ENCODE measurements around the gene ZNF800. TPM values are rescaled to one million over a fixed set of nuclear protein-coding genes. Genes with fewer than 3 reads are reported as not detected.

The ZNF800 gene
- polyA plus RNA-seq, 1 donor from 2014 or later, result 4.2 TPM

GRCh38 chr7:127365164-127365956 is 27.1 kb downstream of the ZNF800 start:
- Histone ChIP-seq H3K9me2 (ENCODE audit: insufficient read depth, low read length) (no peaks in the 10 kb centered on the region), H3F3A (ENCODE audit: insufficient read depth, low read length, poor library complexity, severe bottlenecking) (no peaks in the 10 kb centered on the region), H2AFZ (ENCODE audit: low read depth, low read length) (no peak overlapping the region), H3K9me3 (ENCODE audit: low read length) (no peaks in the 10 kb centered on the region), H3K27ac (ENCODE audit: low read length) (no peak overlapping the region), H3K27me3 (ENCODE audit: insufficient read depth, low read depth, low read length) (no peaks in the 10 kb centered on the region), H3K9ac (ENCODE audit: low read length) (no peak overlapping the region), H3K79me2 (replicated peaks; ENCODE audit: insufficient read depth, low read length) (no peaks in the 10 kb centered on the region), H3K4me3 (ENCODE audit: low read length) (no peak overlapping the region), H3K36me3 (ENCODE audit: insufficient read depth, low read length) (no peaks in the 10 kb centered on the region), H4K20me1 (ENCODE audit: insufficient read depth) (no peaks in the 10 kb centered on the region), H3K4me2 (ENCODE audit: low read length) (no peak overlapping the region)
- TF ChIP-seq RAD21 (conservative IDR thresholded peaks at IDR 0.05) (no peak), REST (IDR thresholded peaks at IDR 0.05; ENCODE audit: borderline replicate concordance) (no peak), POLR2AphosphoS5 (IDR thresholded peaks at IDR 0.05) (no peak), EP300 (conservative IDR thresholded peaks at IDR 0.05; ENCODE audit: poor library complexity, severe bottlenecking) (no peak), EZH2 (IDR thresholded peaks at IDR 0.05; ENCODE audit: borderline replicate concordance, insufficient read depth, low read length, poor library complexity, severe bottlenecking) (no peak)

GRCh38 chr7:127362364-127363027 is 30.0 kb downstream of the ZNF800 start:
- no peak for TF ChIP-seq SMC3 (conservative IDR thresholded peaks at IDR 0.05; ENCODE audit: poor library complexity)
- Histone ChIP-seq H3K4me2 (ENCODE audit: low read length) (no peak overlapping the region), H2AFZ (ENCODE audit: low read depth, low read length) (no peak overlapping the region), H3K36me3 (ENCODE audit: insufficient read depth, low read length) (no peaks in the 10 kb centered on the region), H3K79me2 (replicated peaks; ENCODE audit: insufficient read depth, low read length) (no peaks in the 10 kb centered on the region), H3K9me2 (ENCODE audit: insufficient read depth, low read length) (no peaks in the 10 kb centered on the region), H3F3A (ENCODE audit: insufficient read depth, low read length, poor library complexity, severe bottlenecking) (no peaks in the 10 kb centered on the region), H3K9me3 (ENCODE audit: low read length) (no peaks in the 10 kb centered on the region), H3K9ac (ENCODE audit: low read length) (no peak overlapping the region), H4K20me1 (ENCODE audit: insufficient read depth) (no peaks in the 10 kb centered on the region), H3K4me3 (ENCODE audit: low read length) (no peak overlapping the region), H3K27me3 (ENCODE audit: insufficient read depth, low read depth, low read length) (no peaks in the 10 kb centered on the region), H3K27ac (ENCODE audit: low read length) (no peak overlapping the region)

GRCh38 chr7:127361736-127362135 is 30.8 kb downstream of the ZNF800 start:
- Histone ChIP-seq H3K4me3 (ENCODE audit: low read length) (no peak overlapping the region), H3K4me2 (ENCODE audit: low read length) (no peak overlapping the region), H3K36me3 (ENCODE audit: insufficient read depth, low read length) (no peaks in the 10 kb centered on the region), H3K79me2 (replicated peaks; ENCODE audit: insufficient read depth, low read length) (no peaks in the 10 kb centered on the region), H3K9ac (ENCODE audit: low read length) (no peak overlapping the region), H3F3A (ENCODE audit: insufficient read depth, low read length, poor library complexity, severe bottlenecking) (no peaks in the 10 kb centered on the region), H4K20me1 (ENCODE audit: insufficient read depth) (no peaks in the 10 kb centered on the region), H3K9me3 (ENCODE audit: low read length) (no peaks in the 10 kb centered on the region), H2AFZ (ENCODE audit: low read depth, low read length) (no peak overlapping the region), H3K27ac (ENCODE audit: low read length) (no peak overlapping the region), H3K27me3 (ENCODE audit: insufficient read depth, low read depth, low read length) (no peaks in the 10 kb centered on the region), H3K9me2 (ENCODE audit: insufficient read depth, low read length) (no peaks in the 10 kb centered on the region)
- TF ChIP-seq MXI1 (conservative IDR thresholded peaks at IDR 0.05; ENCODE audit: poor library complexity, severe bottlenecking) (no peak), EZH2 (IDR thresholded peaks at IDR 0.05; ENCODE audit: borderline replicate concordance, insufficient read depth, low read length, poor library complexity, severe bottlenecking) (no peak), CTCF (IDR thresholded peaks at IDR 0.05; ENCODE audit: poor library complexity, severe bottlenecking) (no peak), EP300 (conservative IDR thresholded peaks at IDR 0.05; ENCODE audit: poor library complexity, severe bottlenecking) (no peak), REST (IDR thresholded peaks at IDR 0.05; ENCODE audit: borderline replicate concordance) (no peak), SMC3 (conservative IDR thresholded peaks at IDR 0.05; ENCODE audit: poor library complexity) (no peak), TAF1 (IDR thresholded peaks at IDR 0.05; ENCODE audit: low read depth) (no peak), POLR2AphosphoS5 (IDR thresholded peaks at IDR 0.05) (no peak), RAD21 (conservative IDR thresholded peaks at IDR 0.05) (no peak)
